ENCODE measurements around the gene MUTYH. TPM values are rescaled to one million over a fixed set of nuclear protein-coding genes. Genes with fewer than 3 reads are reported as not detected.

MUTYH gene
- total and polyA plus RNA-seq, 2 donors: 25.5 to 37.3 TPM

DNA sequence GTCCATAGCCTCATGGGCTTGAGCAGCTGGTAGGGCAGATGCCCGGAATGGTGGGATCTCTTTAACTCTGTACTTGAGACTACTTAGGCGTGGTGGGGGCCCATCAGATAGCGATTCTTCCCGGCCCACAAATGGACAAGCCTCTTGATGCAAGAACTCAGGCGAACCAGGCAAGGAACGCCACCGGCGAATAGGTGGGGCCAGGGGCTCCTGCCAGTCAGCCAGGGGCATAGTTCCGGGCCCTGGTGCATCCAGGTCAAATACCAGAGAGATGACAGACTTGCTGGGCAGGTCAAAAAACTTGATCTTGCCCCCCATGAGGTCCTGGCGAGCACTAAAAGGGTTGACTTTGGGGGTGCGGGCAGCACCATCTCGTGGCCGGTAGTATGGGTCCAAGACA, 4.8 kb upstream of the MUTYH start:
- peaks cover 42 to 51% of the 10 kb centered on the region in 2 donors for H3K36me3 ChIP-seq (ENCODE audit: control insufficient read depth in 2 of 2, insufficient read depth in 2 of 2, low read length in 1 of 2)

DNA sequence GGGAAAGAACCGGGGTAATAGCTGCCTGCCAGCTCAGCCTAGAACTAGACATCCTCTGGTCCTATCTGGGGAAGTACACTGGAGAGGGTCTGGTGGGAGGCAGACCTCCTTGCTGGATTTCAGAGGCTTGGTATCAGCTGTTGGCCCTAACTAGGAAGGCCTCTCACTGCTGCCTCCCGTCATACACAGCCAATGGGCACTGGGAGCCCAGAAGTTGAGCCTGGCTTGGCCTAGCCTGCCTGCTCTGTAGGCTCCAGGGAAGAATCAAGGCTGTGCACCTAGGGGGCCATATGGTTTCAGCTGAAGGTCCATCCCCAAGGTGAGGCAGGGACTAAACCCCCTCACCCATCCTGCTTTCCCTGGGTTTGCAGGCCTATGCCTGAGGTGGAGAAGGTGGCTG, 4.3 kb upstream of the MUTYH start:
- Histone ChIP-seq H3K4me1 (ENCODE audit: control insufficient read depth in 2 of 2, insufficient read depth in 2 of 2, low read length in 2 of 2) (peaks cover 12 to 13% of the 10 kb centered on the region in 2 donors), H3K27me3 (ENCODE audit: control insufficient read depth in 2 of 2, insufficient read depth in 1 of 2, low read length in 1 of 2) (no peaks in the 10 kb centered on the region), H3K27ac (ENCODE audit: low read depth in 1 of 2, low read length in 1 of 2) (no peak overlapping the region), H3K9me3 (ENCODE audit: control insufficient read depth in 2 of 2, insufficient read depth in 1 of 2, low read length in 1 of 2) (no peaks in the 10 kb centered on the region), H3K4me3 (ENCODE audit: low read length in 2 of 2) (no peak overlapping the region), H3K36me3 (ENCODE audit: control insufficient read depth in 2 of 2, insufficient read depth in 2 of 2, low read length in 1 of 2) (peaks cover 42 to 51% of the 10 kb centered on the region in 2 donors)
- 99% methylated on average over 2 of the region's 2 CpGs for WGBS
- no peak for DNase-seq (ENCODE audit: low read depth in 6 of 9, low spot score in 9 of 9)

More for the DNA sequence above, 4.8 kb upstream of the MUTYH start:
- 99% methylated on average over 13 of the region's 13 CpGs for WGBS
- Histone ChIP-seq H3K9me3 (ENCODE audit: control insufficient read depth in 2 of 2, insufficient read depth in 1 of 2, low read length in 1 of 2) (no peaks in the 10 kb centered on the region), H3K4me1 (ENCODE audit: control insufficient read depth in 2 of 2, insufficient read depth in 2 of 2, low read length in 2 of 2) (peaks cover 12 to 13% of the 10 kb centered on the region in 2 donors), H3K4me3 (ENCODE audit: low read length in 2 of 2) (no peak overlapping the region), H3K27me3 (ENCODE audit: control insufficient read depth in 2 of 2, insufficient read depth in 1 of 2, low read length in 1 of 2) (no peaks in the 10 kb centered on the region), H3K27ac (ENCODE audit: low read depth in 1 of 2, low read length in 1 of 2) (no peak overlapping the region)
- DNase-seq (ENCODE audit: low read depth in 6 of 9, low spot score in 9 of 9): no peak

DNA sequence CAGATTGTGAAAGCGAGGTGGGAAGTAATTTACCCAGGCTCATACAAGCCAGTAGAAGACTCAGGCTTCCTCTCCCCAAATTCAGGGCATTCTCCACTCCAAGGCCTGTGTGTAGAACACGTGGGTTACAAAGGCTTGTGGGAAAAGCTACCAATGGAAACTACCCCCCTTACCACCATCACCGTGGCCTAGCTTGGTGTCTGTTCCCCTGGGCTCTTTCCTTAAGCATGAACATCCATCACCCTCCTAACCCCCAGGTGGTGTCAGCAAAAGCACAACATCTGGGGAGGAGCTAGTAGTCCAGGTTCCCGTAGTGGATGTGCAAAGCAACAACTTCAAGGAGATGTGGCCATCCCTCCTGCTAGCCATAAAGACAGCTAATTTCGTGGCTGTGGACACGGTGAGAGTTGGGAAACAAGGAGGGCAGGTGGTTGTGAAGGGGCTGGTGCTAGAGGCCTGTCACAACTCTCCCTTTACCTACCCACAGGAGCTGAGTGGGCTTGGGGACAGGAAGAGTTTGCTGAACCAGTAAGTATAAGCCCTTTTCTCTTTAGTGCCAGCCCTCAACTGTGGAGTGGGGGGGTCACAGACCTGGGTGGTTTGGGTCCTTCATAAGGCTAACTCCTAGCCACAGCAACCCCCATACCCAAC, 701 bp upstream of the MUTYH start:
- WGBS: 34% methylated on average over 6 of the region's 6 CpGs
- Histone ChIP-seq H3K27ac (ENCODE audit: low read depth in 1 of 2, low read length in 1 of 2) (peak overlapping the region in 1 of 2 donors; percentile 96), H3K4me1 (ENCODE audit: control insufficient read depth in 2 of 2, insufficient read depth in 2 of 2, low read length in 2 of 2) (peaks cover 19 to 23% of the 10 kb centered on the region in 2 donors), H3K9me3 (ENCODE audit: control insufficient read depth in 2 of 2, insufficient read depth in 1 of 2, low read length in 1 of 2) (no peaks in the 10 kb centered on the region), H3K4me3 (ENCODE audit: low read length in 2 of 2) (peak overlapping the region; percentile 59 to 84), H3K27me3 (ENCODE audit: control insufficient read depth in 2 of 2, insufficient read depth in 1 of 2, low read length in 1 of 2) (no peaks in the 10 kb centered on the region), H3K36me3 (ENCODE audit: control insufficient read depth in 2 of 2, insufficient read depth in 2 of 2, low read length in 1 of 2) (peaks cover 42 to 43% of the 10 kb centered on the region in 2 donors)
- DNase-seq (ENCODE audit: low read depth in 6 of 9, low spot score in 9 of 9): peak in 2 of 9 donors; percentile 13 to 41

DNA sequence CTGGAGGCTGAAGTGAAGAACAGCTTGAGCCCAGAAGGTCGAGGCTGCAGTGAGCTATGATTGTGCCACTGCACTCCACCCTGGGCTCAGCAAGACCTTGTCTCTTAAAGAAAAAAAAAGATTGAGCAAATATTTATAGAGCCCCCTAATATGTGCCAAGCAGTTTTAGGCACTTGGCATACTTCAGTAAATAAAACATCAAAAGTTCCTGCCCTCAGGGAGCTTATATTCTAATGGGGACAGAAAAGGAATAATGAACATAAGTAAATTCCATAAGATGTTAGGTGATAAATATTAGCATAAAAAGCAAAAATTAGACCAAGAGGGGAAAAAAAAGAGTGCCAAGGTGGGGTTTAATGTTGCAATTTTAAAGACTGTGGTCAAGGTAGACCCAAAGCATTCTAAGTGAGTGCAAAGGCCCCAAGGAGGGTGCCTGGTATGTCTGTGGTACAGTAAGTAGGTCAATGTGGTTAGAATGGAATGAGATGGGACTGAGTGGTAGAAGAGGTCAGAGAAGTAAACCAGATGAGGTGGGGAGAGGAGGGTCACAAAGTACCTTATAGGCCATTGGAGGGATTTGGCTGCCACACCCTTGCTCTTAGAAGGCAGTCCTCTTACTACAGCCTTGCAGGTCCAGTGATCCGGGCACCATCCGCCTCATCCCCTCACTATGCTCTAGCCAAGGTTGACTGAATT, 2.5 kb downstream of the MUTYH start:
- no peaks in the 10 kb centered on the region for H3K9me3 ChIP-seq (ENCODE audit: control insufficient read depth in 2 of 2, insufficient read depth in 1 of 2, low read length in 1 of 2)
- WGBS: 82% methylated on average over 3 of the region's 3 CpGs
- H3K27me3 ChIP-seq (ENCODE audit: control insufficient read depth in 2 of 2, insufficient read depth in 1 of 2, low read length in 1 of 2): no peaks in the 10 kb centered on the region
- H3K27ac ChIP-seq (ENCODE audit: low read depth in 1 of 2, low read length in 1 of 2): no peak overlapping the region
- no peak overlapping the region for H3K4me3 ChIP-seq (ENCODE audit: low read length in 2 of 2)
- peaks cover 19 to 23% of the 10 kb centered on the region in 2 donors for H3K4me1 ChIP-seq (ENCODE audit: control insufficient read depth in 2 of 2, insufficient read depth in 2 of 2, low read length in 2 of 2)
- no peak for DNase-seq (ENCODE audit: low read depth in 6 of 9, low spot score in 9 of 9)
- peaks cover 23 to 28% of the 10 kb centered on the region in 2 donors for H3K36me3 ChIP-seq (ENCODE audit: control insufficient read depth in 2 of 2, insufficient read depth in 2 of 2, low read length in 1 of 2)

DNA sequence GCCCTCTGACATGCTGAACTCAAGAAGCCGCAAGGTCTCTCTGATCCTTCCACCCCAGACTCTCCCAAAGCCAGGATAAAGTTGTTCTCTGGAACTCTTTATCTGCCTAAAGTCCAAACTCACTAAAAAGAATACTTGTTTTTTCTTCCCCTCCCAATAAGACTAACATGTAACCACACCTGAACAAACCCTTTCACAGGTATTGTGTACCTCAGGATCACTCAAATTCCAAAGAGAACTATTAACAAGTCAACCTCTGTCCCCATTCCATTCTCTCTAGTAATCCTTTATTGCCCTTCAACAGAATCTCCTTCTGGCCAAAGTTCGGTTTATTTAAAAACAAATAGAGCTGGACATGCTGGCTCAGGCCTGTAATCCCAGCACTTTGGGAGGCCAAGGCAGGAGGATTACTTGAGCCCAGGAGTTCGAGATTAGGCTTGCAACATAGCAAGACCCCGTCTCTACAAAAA, 4.3 kb downstream of the MUTYH start:
- DNase-seq (ENCODE audit: low read depth in 6 of 9, low spot score in 9 of 9): no peak
- no peak overlapping the region for H3K27ac ChIP-seq (ENCODE audit: low read depth in 1 of 2, low read length in 1 of 2)
- no peak overlapping the region for H3K4me3 ChIP-seq (ENCODE audit: low read length in 2 of 2)
- peaks cover 24 to 35% of the 10 kb centered on the region in 2 donors for H3K36me3 ChIP-seq (ENCODE audit: control insufficient read depth in 2 of 2, insufficient read depth in 2 of 2, low read length in 1 of 2)
- peaks cover 11 to 14% of the 10 kb centered on the region in 2 donors for H3K4me1 ChIP-seq (ENCODE audit: control insufficient read depth in 2 of 2, insufficient read depth in 2 of 2, low read length in 2 of 2)
- no peaks in the 10 kb centered on the region for H3K9me3 ChIP-seq (ENCODE audit: control insufficient read depth in 2 of 2, insufficient read depth in 1 of 2, low read length in 1 of 2)
- no peaks in the 10 kb centered on the region for H3K27me3 ChIP-seq (ENCODE audit: control insufficient read depth in 2 of 2, insufficient read depth in 1 of 2, low read length in 1 of 2)
- 98% methylated on average over 4 of the region's 4 CpGs for WGBS

DNA sequence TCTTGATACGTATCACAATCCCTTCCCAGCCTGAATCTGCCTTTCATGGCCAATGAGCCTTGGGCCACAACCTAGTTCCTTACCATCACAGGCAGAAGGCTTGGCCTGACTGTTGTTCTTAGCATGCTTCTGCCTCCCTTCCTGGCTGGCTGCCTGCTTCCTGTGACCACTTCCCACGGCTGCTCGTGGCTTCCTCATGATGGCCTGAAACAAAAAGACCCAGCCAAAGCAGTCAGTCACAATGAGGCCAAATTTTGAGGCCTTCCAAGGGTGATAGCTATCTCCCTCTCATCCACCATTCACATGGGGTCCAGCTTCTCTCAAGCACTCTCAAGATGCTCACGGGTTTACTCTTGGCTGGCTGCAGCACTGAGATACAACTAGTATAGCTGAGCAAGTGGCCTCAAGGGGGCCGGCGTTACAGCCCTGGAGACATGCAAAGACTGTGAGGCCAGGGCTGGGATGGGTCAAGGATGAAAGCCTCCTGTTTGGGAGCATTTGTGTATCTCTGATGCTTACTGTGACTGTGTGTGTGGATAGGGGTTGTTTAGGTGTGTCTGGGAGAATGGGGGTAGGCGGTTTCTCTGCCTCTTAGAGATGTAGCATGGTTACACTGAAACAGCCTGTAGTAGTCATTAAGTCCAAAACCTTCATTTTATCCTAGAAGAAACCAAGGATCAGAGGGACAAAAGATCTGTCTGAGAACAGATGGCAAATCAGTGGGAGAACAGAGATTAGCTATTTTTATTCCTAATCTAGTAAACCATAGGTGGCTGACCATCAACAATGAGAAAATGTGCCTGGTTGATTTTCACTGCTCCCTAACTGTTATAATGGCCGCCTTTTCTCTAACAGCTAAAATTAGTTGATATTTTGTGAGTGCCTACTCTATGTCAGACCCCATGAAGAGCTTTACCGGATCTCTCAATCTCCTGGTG, 5.7 kb downstream of the MUTYH start:
- no peak overlapping the region for H3K27ac ChIP-seq (ENCODE audit: low read depth in 1 of 2, low read length in 1 of 2)
- WGBS: 86% methylated on average over 9 of the region's 9 CpGs
- H3K4me3 ChIP-seq (ENCODE audit: low read length in 2 of 2): no peak overlapping the region

DNA sequence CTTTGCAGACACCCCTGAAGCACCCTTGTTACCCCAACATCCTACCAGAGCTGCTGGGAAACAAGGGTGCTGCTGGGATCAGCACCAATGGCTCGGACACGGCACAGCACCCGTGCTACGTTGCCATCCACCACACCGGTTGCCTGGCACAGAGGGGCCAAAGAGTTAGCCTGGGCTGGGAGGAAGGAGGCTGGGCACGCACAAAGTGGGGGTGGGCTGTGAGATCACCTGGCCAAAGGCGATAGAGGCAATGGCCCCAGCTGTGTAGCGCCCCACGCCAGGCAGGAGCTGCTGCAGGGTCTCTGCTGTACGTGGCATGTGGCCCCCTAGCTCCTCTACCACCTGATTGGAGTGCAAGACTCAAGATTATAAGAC, 7.9 kb downstream of the MUTYH start:
- peaks cover 38 to 41% of the 10 kb centered on the region in 2 donors for H3K36me3 ChIP-seq (ENCODE audit: control insufficient read depth in 2 of 2, insufficient read depth in 2 of 2, low read length in 1 of 2)
- no peak overlapping the region for H3K4me3 ChIP-seq (ENCODE audit: low read length in 2 of 2)
- H3K4me1 ChIP-seq (ENCODE audit: control insufficient read depth in 2 of 2, insufficient read depth in 2 of 2, low read length in 2 of 2): peaks cover 1 to 14% of the 10 kb centered on the region in 2 donors
- 98% methylated on average over 10 of the region's 10 CpGs for WGBS
- H3K9me3 ChIP-seq (ENCODE audit: control insufficient read depth in 2 of 2, insufficient read depth in 1 of 2, low read length in 1 of 2): no peaks in the 10 kb centered on the region
- H3K27ac ChIP-seq (ENCODE audit: low read depth in 1 of 2, low read length in 1 of 2): no peak overlapping the region
- DNase-seq (ENCODE audit: low read depth in 6 of 9, low spot score in 9 of 9): no peak
- peaks cover 0 to 4% of the 10 kb centered on the region in 2 donors for H3K27me3 ChIP-seq (ENCODE audit: control insufficient read depth in 2 of 2, insufficient read depth in 1 of 2, low read length in 1 of 2)

More for the DNA sequence above, 5.7 kb downstream of the MUTYH start:
- H3K36me3 ChIP-seq (ENCODE audit: control insufficient read depth in 2 of 2, insufficient read depth in 2 of 2, low read length in 1 of 2): peaks cover 30 to 35% of the 10 kb centered on the region in 2 donors
- H3K9me3 ChIP-seq (ENCODE audit: control insufficient read depth in 2 of 2, insufficient read depth in 1 of 2, low read length in 1 of 2): no peaks in the 10 kb centered on the region
- DNase-seq (ENCODE audit: low read depth in 6 of 9, low spot score in 9 of 9): no peak
- peaks cover 6 to 10% of the 10 kb centered on the region in 2 donors for H3K4me1 ChIP-seq (ENCODE audit: control insufficient read depth in 2 of 2, insufficient read depth in 2 of 2, low read length in 2 of 2)
- H3K27me3 ChIP-seq (ENCODE audit: control insufficient read depth in 2 of 2, insufficient read depth in 1 of 2, low read length in 1 of 2): no peaks in the 10 kb centered on the region

DNA sequence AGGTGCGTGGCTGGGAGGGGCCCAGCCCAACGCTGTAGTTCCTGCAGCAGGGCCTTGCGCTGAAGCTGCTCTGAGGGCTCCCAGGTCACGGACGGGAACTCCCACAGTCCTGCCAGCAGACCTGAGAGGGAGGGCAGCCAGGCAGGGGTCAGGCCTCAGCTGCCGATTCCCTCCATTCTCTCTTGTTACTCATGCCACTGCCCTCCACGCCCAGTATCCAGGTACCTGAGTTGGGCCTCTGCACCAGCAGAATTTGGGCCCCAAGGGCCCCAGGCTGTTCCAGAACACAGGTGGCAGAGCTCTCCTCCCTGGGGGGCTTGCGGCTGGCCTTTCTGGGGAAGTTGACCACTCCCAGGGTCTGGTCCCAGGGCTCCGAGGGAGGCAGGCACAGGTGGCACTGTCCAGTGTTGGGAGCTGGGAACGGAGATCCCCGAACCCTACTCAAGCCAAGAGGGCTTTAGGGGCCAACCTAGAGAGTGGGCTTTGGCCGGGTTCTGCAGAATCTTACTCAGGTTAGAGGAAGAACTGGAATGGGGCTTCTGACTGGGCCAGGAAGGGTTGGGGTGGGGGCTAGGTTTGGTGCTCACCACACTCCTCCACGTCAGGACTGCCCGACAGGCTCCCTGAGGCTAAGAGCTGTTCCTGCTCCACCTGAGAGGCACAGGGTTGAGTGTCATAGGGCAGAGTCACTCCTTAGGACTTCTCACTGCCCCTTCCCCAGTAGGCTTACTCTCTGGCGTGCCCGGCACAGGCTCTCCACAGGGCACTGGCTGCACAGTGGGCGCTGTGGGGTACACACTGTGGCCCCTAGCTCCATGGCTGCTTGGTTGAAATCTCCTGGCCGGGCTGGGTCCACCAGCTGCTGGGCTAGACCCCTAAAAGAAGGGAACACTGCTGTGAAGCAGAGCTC, 8.5 kb downstream of the MUTYH start:
- Histone ChIP-seq H3K9me3 (ENCODE audit: control insufficient read depth in 2 of 2, insufficient read depth in 1 of 2, low read length in 1 of 2) (no peaks in the 10 kb centered on the region), H3K4me3 (ENCODE audit: low read length in 2 of 2) (no peak overlapping the region), H3K27me3 (ENCODE audit: control insufficient read depth in 2 of 2, insufficient read depth in 1 of 2, low read length in 1 of 2) (peaks cover 0 to 8% of the 10 kb centered on the region in 2 donors), H3K27ac (ENCODE audit: low read depth in 1 of 2, low read length in 1 of 2) (no peak overlapping the region), H3K4me1 (ENCODE audit: control insufficient read depth in 2 of 2, insufficient read depth in 2 of 2, low read length in 2 of 2) (peaks cover 4 to 21% of the 10 kb centered on the region in 2 donors), H3K36me3 (ENCODE audit: control insufficient read depth in 2 of 2, insufficient read depth in 2 of 2, low read length in 1 of 2) (peaks cover 38 to 41% of the 10 kb centered on the region in 2 donors)
- 98% methylated on average over 18 of the region's 18 CpGs for WGBS
- DNase-seq (ENCODE audit: low read depth in 6 of 9, low spot score in 9 of 9): no peak
